ENCODE measurements around the gene SPHKAP. TPM values are rescaled to one million over a fixed set of nuclear protein-coding genes. Genes with fewer than 3 reads are reported as not detected.

Gene SPHKAP
- total and polyA plus RNA-seq, 2 of the 13 experiments (the other 11 are each of a cell fraction or from before 2014, with no cell fraction given): not detected

DNA sequence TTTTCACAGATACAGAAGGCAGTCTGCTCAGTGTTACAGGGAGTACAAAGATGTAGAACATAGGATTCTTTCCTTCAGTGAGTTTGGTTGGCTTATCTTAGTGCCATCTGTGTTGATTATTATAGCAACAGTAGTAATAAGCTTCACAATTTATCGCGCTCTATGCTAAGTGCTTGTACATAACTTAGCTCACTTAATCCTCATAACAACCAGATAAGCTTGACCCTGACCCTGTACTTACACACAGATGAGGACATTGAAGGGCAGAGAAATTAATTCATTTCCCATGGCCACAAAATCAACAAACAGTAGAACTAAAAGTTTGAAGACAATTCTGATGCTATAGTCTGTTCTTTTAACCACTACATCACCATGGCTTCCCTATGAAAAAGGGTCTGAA is 121.8 kb downstream of the SPHKAP start (continued):
- TF ChIP-seq ZBTB43 (CRISPR knock-in tag; conservative IDR thresholded peaks at IDR 0.05) (no peak), DMAP1 (CRISPR knock-in tag; IDR thresholded peaks at IDR 0.05) (no peak), ZNF816 (CRISPR knock-in tag; IDR thresholded peaks at IDR 0.05; ENCODE audit: borderline replicate concordance) (no peak), SUZ12 (IDR thresholded peaks at IDR 0.05; ENCODE audit: low read depth, low read length) (no peak), NFIB (CRISPR knock-in tag; IDR thresholded peaks at IDR 0.05; ENCODE audit: borderline replicate concordance) (no peak), KDM4B (CRISPR knock-in tag; IDR thresholded peaks at IDR 0.05) (no peak), TERF1 (CRISPR knock-in tag; IDR thresholded peaks at IDR 0.05) (no peak)
- TF ChIP-seq, protein P1, sequence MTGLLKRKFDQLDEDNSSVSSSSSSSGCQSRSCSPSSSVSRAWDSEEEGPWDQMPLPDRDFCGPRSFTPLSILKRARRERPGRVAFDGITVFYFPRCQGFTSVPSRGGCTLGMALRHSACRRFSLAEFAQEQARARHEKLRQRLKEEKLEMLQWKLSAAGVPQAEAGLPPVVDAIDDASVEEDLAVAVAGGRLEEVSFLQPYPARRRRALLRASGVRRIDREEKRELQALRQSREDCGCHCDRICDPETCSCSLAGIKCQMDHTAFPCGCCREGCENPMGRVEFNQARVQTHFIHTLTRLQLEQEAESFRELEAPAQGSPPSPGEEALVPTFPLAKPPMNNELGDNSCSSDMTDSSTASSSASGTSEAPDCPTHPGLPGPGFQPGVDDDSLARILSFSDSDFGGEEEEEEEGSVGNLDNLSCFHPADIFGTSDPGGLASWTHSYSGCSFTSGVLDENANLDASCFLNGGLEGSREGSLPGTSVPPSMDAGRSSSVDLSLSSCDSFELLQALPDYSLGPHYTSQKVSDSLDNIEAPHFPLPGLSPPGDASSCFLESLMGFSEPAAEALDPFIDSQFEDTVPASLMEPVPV (CRISPR knock-in tag; IDR thresholded peaks at IDR 0.05): no peak

GRCh38 chr2:228056293-228057097 is 125.0 kb downstream of the SPHKAP start:
- FAIRE-seq: no peak
- H3K4me3 ChIP-seq (replicated peaks in 1 of 3; ENCODE audit: insufficient read depth in 1 of 3, low read depth in 2 of 3, low read length in 3 of 3): no peak overlapping the region
- no peaks in the 10 kb centered on the region for H3K79me2 ChIP-seq (ENCODE audit: insufficient read depth, low read length)
- no peaks in the 10 kb centered on the region for H3K27me3 ChIP-seq (ENCODE audit: control insufficient read depth in 1 of 2, insufficient read depth in 2 of 2, low read length in 2 of 2)
- no peak for ATAC-seq
- no peaks in the 10 kb centered on the region for H3K36me3 ChIP-seq (replicated peaks in 1 of 2; ENCODE audit: control insufficient read depth in 1 of 2, insufficient read depth in 2 of 2, low read length in 2 of 2)
- H4K20me1 ChIP-seq (ENCODE audit: insufficient read depth, low read length): no peaks in the 10 kb centered on the region
- in situ Hi-C loops (cut with HindIII; ENCODE audit: extremely low pct_ligation_motif_present, low pct_unique_long_range_greater_than_20kb): no loop called here
- H3K4me2 ChIP-seq (ENCODE audit: low read depth, low read length): no peak overlapping the region
- CTCF ChIA-PET (ENCODE audit: low intra/inter-chr PET ratio, low total read pairs): no interaction called here
- no TSS peak for BruUV-seq (replicated peaks)
- no peaks in the 10 kb centered on the region for H3K9me3 ChIP-seq (ENCODE audit: low read length)
- H3K27ac ChIP-seq (ENCODE audit: extremely low read length, insufficient read depth, low read length): no peak overlapping the region
- POLR2A ChIA-PET: no interaction called here
- no peak for TF ChIP-seq GLI4 (CRISPR knock-in tag; IDR thresholded peaks at IDR 0.05; ENCODE audit: borderline replicate concordance)
- no peak for TF ChIP-seq ZZZ3 (CRISPR knock-in tag; IDR thresholded peaks at IDR 0.05; ENCODE audit: borderline replicate concordance)
- TF ChIP-seq ZMYM2 (CRISPR knock-in tag; IDR thresholded peaks at IDR 0.05): no peak
- TF ChIP-seq MXD4 (CRISPR knock-in tag; IDR thresholded peaks at IDR 0.05): no peak
- no peak for TF ChIP-seq ZNF530 (CRISPR knock-in tag; IDR thresholded peaks at IDR 0.05; ENCODE audit: low read depth)
- TF ChIP-seq ZNF138 (CRISPR knock-in tag; IDR thresholded peaks at IDR 0.05; ENCODE audit: low read depth): no peak
- TF ChIP-seq ZNF12 (CRISPR knock-in tag; IDR thresholded peaks at IDR 0.05): no peak
- no peak overlapping the region for H3K9ac ChIP-seq (ENCODE audit: insufficient read depth, low read depth, low read length)
- intact Hi-C loops (cut with micrococcal nuclease; ENCODE audit: unreplicated experiment): no loop called here
- H3K4me1 ChIP-seq (ENCODE audit: insufficient read depth, low read length): no peaks in the 10 kb centered on the region
- no peak overlapping the region for H2AFZ ChIP-seq (ENCODE audit: low read length)
- DNase-seq (ENCODE audit: low spot score): no peak
- WGBS (ENCODE audit: low lambda C conversion rate): 6% methylated on average over 4 of the region's 4 CpGs
